IMR-90 (cell line): ENCODE results near the gene SEBOX. TPM values are rescaled to one million over a fixed set of nuclear protein-coding genes. Genes with fewer than 3 reads are reported as not detected.

Experiments used
- ATAC-seq: fragments of 200-7000 bp; cut with Tn5 transposase; 2 replicates; pipeline ENCODE4 v1.9.1; 2020; ENCODE audit warnings: low read depth, mild to moderate bottlenecking, moderate library complexity
- BruUV-seq: library from RNA; stranded (reverse); fragments of 400-500 nt; replicated peaks from 2 replicates; lab custom pipeline; 2021; lab: Mats Ljungman, UMichigan
- CTCF ChIA-PET: fragments of 300-600 bp; formaldehyde crosslinking; extraction: SDS; loops from one replicate; lab custom pipeline; 2021; ENCODE audit warnings: antibody characterized with exemption; lab: Yijun Ruan, JAX
- POLR2A ChIA-PET: fragments of 300-600 bp; sonication (Branson Sonifier 250); formaldehyde crosslinking; loops from one replicate; lab custom pipeline; 2022; ENCODE audit warnings: antibody characterized with exemption; ENCODE audit not compliant: unreplicated experiment; lab: Charles Lee
- DNase-seq: peaks from one replicate; pipeline ENCODE4 v3.0.0; 2013
- H2AFZ ChIP-seq: replicated peaks from 2 replicates; pipeline ENCODE3; 2013; ENCODE audit warnings: low read length, mild to moderate bottlenecking; ENCODE audit not compliant: poor library complexity
- H2AK5ac ChIP-seq: 2 replicates; pipeline ENCODE4 v1.6.1; 2013; ENCODE audit warnings: low read depth, low read length, inconsistent platforms
- H2AK9ac ChIP-seq: replicated peaks from 2 replicates; pipeline ENCODE3; 2013; ENCODE audit warnings: mild to moderate bottlenecking, low read depth, low read length, moderate library complexity; ENCODE audit not compliant: poor library complexity
- H2BK120ac ChIP-seq: 2 replicates; pipeline ENCODE4 v1.6.1; 2013; ENCODE audit warnings: low read depth, low read length, inconsistent platforms
- H2BK15ac ChIP-seq: 3 replicates; pipeline ENCODE4 v1.6.1; 2013; ENCODE audit warnings: low read depth, low read length, inconsistent platforms
- H2BK20ac ChIP-seq: 2 replicates; pipeline ENCODE4 v1.6.1; 2013; ENCODE audit warnings: low read depth, mild to moderate bottlenecking, inconsistent platforms, low read length, moderate library complexity
- H2BK5ac ChIP-seq: 2 replicates; pipeline ENCODE4 v1.6.1; 2013; ENCODE audit warnings: mild to moderate bottlenecking, low read depth, low read length, inconsistent platforms; ENCODE audit not compliant: poor library complexity, severe bottlenecking
- H3K14ac ChIP-seq: replicated peaks from 2 replicates; pipeline ENCODE4 v1.6.1; 2013; ENCODE audit warnings: low read depth, low read length, inconsistent platforms
- H3K18ac ChIP-seq: 2 replicates; pipeline ENCODE4 v1.6.1; 2013; ENCODE audit warnings: low read depth, low read length, control low read depth
- H3K23ac ChIP-seq: 2 replicates; pipeline ENCODE4 v1.6.1; 2013; ENCODE audit warnings: low read depth, low read length, inconsistent platforms
- H3K27ac ChIP-seq: 2 replicates; pipeline ENCODE4 v1.5.1; 2013; ENCODE audit warnings: mild to moderate bottlenecking, control low read depth, low read length; ENCODE audit not compliant: insufficient read depth
- H3K27me3 ChIP-seq: 2 replicates; pipeline ENCODE4 v1.6.1; 2013; ENCODE audit warnings: low read length; ENCODE audit not compliant: control insufficient read depth, insufficient read depth
- H3K36me3 ChIP-seq: 2 replicates; pipeline ENCODE4 v1.6.1; 2013; ENCODE audit warnings: low read length, mixed read lengths; ENCODE audit not compliant: control insufficient read depth, insufficient read depth
- H3K4ac ChIP-seq: 2 replicates; pipeline ENCODE4 v1.6.1; 2013; ENCODE audit warnings: low read depth, low read length, inconsistent platforms
- H3K4me1 ChIP-seq: 2 replicates; pipeline ENCODE4 v1.6.1; 2013; ENCODE audit warnings: low read length, mixed read lengths; ENCODE audit not compliant: control insufficient read depth, insufficient read depth
- H3K4me2 ChIP-seq: 2 replicates; pipeline ENCODE4 v1.6.1; 2013; ENCODE audit warnings: low read depth, mild to moderate bottlenecking, control low read depth, low read length, moderate library complexity
- H3K4me3 ChIP-seq: 2 replicates; pipeline ENCODE4 v1.5.1; 2013; ENCODE audit warnings: low read depth, mild to moderate bottlenecking, control low read depth, low read length, moderate library complexity; ENCODE audit not compliant: insufficient read depth
- H3K56ac ChIP-seq: 2 replicates; pipeline ENCODE4 v1.6.1; 2013; ENCODE audit warnings: low read length, inconsistent platforms; ENCODE audit not compliant: insufficient read depth; ENCODE audit errors: extremely low read depth
- H3K79me1 ChIP-seq, 2 experiments: 2 replicates each; pipeline ENCODE4 v1.6.1; 2013; ENCODE audit warnings: low read length in 2 of 2, inconsistent platforms in 1 of 2, low read depth in 1 of 2
- H3K9ac ChIP-seq: 2 replicates; pipeline ENCODE4 v1.6.1; 2013; ENCODE audit warnings: low read depth, low read length, control low read depth
- H3K9me1 ChIP-seq: 2 replicates; pipeline ENCODE4 v1.6.1; 2013; ENCODE audit warnings: low read length, inconsistent platforms; ENCODE audit not compliant: insufficient read depth
- H3K9me3 ChIP-seq: 2 replicates; pipeline ENCODE4 v1.6.1; 2013; ENCODE audit warnings: low read length; ENCODE audit not compliant: control insufficient read depth, insufficient read depth
- H4K20me1 ChIP-seq: 2 replicates; pipeline ENCODE4 v1.6.1; 2013; ENCODE audit warnings: low read length, inconsistent platforms; ENCODE audit not compliant: insufficient read depth
- H4K5ac ChIP-seq: 2 replicates; pipeline ENCODE4 v1.6.1; 2013; ENCODE audit warnings: mild to moderate bottlenecking, low read depth, low read length, control low read depth
- H4K8ac ChIP-seq, 2 experiments: 2 replicates each; pipeline ENCODE4 v1.6.1; 2013; ENCODE audit warnings: low read depth in 2 of 2, low read length in 2 of 2, control low read depth in 1 of 2, inconsistent platforms in 1 of 2
- H4K91ac ChIP-seq: 2 replicates; pipeline ENCODE4 v1.6.1; 2013; ENCODE audit warnings: low read depth, low read length, inconsistent platforms; ENCODE audit not compliant: insufficient read depth
- BHLHE40 ChIP-seq: fragments of 150-350 bp; IDR thresholded peaks from 2 replicates; pipeline ENCODE4 v1.6.1; 2016; ENCODE audit warnings: mild to moderate bottlenecking, low read depth, low read length
- CEBPB ChIP-seq: IDR thresholded peaks from 2 replicates; pipeline ENCODE4 v1.6.1; 2012; ENCODE audit warnings: low read depth, low read length, improper control_type of control experiment
- CHD1 ChIP-seq: IDR thresholded peaks from 2 replicates; pipeline ENCODE4 v1.6.1; 2012; ENCODE audit warnings: low read depth, low read length, improper control_type of control experiment
- FOS ChIP-seq: fragments of 150-350 bp; IDR thresholded peaks from 2 replicates; pipeline ENCODE4 v1.6.1; 2016; ENCODE audit warnings: low read depth, low read length
- MAZ ChIP-seq: IDR thresholded peaks from 2 replicates; pipeline ENCODE4 v1.6.1; 2012; ENCODE audit warnings: low read depth, mild to moderate bottlenecking, low read length, improper control_type of control experiment, moderate library complexity, borderline replicate concordance
- NFE2L2 ChIP-seq: fragments of 150-350 bp; IDR thresholded peaks from 2 replicates; pipeline ENCODE4 v1.6.1; 2016; ENCODE audit warnings: low read depth, mild to moderate bottlenecking, low read length
- POLR2A ChIP-seq: IDR thresholded peaks from 2 replicates; pipeline ENCODE4 v1.6.1; 2012; ENCODE audit warnings: mild to moderate bottlenecking, low read depth, low read length
- RAD21 ChIP-seq: IDR thresholded peaks from 2 replicates; pipeline ENCODE4 v1.6.1; 2012; ENCODE audit warnings: low read length, improper control_type of control experiment
- SMC3 ChIP-seq: fragments of 150-350 bp; IDR thresholded peaks from 2 replicates; pipeline ENCODE4 v1.6.1; 2016; ENCODE audit warnings: low read depth, mild to moderate bottlenecking, antibody characterized with exemption, low read length, moderate library complexity
- WGBS, 2 experiments: methylation state at CpG; one replicate each; pipeline versions ENCODE4 v1.1.5 to v1.1.7; 2013; ENCODE audit warnings: missing lambda C conversion rate in 2 of 2; ENCODE audit not compliant: insufficient read length in 1 of 2; ENCODE audit errors: extremely low coverage in 2 of 2; 5-methylcytosine and 5-hydroxymethylcytosine counted together
- dilution Hi-C: fragments of 300-500 bp; cut with HindIII; formaldehyde crosslinking; loops from one replicate; pipeline ENCODE4 v1.14.3; 2018; ENCODE audit warnings: low sequenced_read_pairs; ENCODE audit not compliant: unreplicated experiment
- in situ Hi-C: fragments of 300-500 bp; cut with MboI; formaldehyde crosslinking; loops from 3 replicates; pipeline ENCODE4 v1.14.3; 2019; ENCODE audit warnings: low sequenced_read_pairs, inconsistent platforms, mixed read lengths
- intact Hi-C: fragments of 100-400 bp; cut with micrococcal nuclease; formaldehyde crosslinking; loops from 2 replicates; pipeline ENCODE4 v1.10.0; 2022
- polyA plus RNA-seq, 3 experiments: library from polyadenylated mRNA; depleted of rRNA; stranded (reverse); fragments of >200 nt; gene quantifications; 2 replicates each; pipeline ENCODE4 v1.2.3, GENCODE V29; 2012; ENCODE audit warnings: low replicate concordance in 1 of 3
- total RNA-seq: library from RNA; depleted of rRNA; stranded (reverse); fragments of >200 nt; gene quantifications from 2 replicates; pipeline ENCODE4 v1.2.3, GENCODE V29; 2012
- TF ChIP-seq, protein P1 (sequence below): fragments of 150-350 bp; IDR thresholded peaks from 2 replicates; pipeline ENCODE4 v1.6.1; 2017; ENCODE audit warnings: mild to moderate bottlenecking, antibody characterized with exemption, low read length, low read depth
- TF ChIP-seq, protein P2 (sequence below): conservative IDR thresholded peaks from 2 replicates; pipeline ENCODE4 v1.5.1; 2012; ENCODE audit warnings: mild to moderate bottlenecking, low read depth, low read length, improper control_type of control experiment

SEBOX gene
- total and polyA plus RNA-seq, 2 of the 4 experiments (the other 2 are of a cell fraction), result not detected

DNA sequence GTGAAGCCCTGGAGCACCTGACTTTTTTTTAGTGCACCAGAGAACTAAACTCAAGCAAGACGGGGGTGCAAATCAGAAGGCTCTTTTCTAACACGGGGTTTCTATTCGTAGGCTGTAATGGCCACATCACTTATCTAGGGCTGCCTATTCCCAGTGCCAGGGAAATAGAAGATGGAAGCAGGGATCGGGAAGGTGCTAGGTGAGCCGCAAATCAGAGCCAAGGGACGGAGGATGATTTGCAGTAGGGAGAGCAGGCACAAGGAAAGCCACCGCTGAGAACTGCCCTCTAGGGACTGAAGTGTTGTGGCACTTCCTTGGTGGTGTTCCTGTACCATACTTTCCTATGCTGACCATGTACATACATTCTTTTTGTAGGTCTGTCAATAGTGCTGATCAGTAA lies 48.8 kb upstream of the SEBOX start:
- BruUV-seq, result no TSS peak
- Histone ChIP-seq H2AFZ (no peak overlapping the region), H3K9ac (no peak overlapping the region), H3K4me3 (no peak overlapping the region), H3K9me1 (no peaks in the 10 kb centered on the region), H2BK120ac (no peak overlapping the region), H2AK5ac (no peak overlapping the region), H3K14ac (no peak overlapping the region), H2BK20ac (no peak overlapping the region), H2BK5ac (no peak overlapping the region), H2AK9ac (no peak overlapping the region), H3K9me3 (no peaks in the 10 kb centered on the region), H3K4me1 (no peaks in the 10 kb centered on the region), H4K91ac (no peak overlapping the region), H3K4me2 (no peak overlapping the region), H4K20me1 (no peaks in the 10 kb centered on the region), H3K27me3 (peaks cover 32% of the 10 kb centered on the region), H3K56ac (no peak overlapping the region), H4K8ac (no peak overlapping the region), H3K36me3 (no peaks in the 10 kb centered on the region), H3K18ac (no peak overlapping the region), H2BK15ac (no peak overlapping the region), H3K4ac (no peak overlapping the region), H4K5ac (no peak overlapping the region), H3K27ac (no peak overlapping the region), H3K79me1 (no peaks in the 10 kb centered on the region), H3K23ac (no peak overlapping the region)
- in situ Hi-C loops, result no loop called here
- POLR2A ChIA-PET, result no interaction called here
- dilution Hi-C loops, result no loop called here
- TF ChIP-seq RAD21, result no peak
- no peak for TF ChIP-seq CHD1
- TF ChIP-seq, protein P1, sequence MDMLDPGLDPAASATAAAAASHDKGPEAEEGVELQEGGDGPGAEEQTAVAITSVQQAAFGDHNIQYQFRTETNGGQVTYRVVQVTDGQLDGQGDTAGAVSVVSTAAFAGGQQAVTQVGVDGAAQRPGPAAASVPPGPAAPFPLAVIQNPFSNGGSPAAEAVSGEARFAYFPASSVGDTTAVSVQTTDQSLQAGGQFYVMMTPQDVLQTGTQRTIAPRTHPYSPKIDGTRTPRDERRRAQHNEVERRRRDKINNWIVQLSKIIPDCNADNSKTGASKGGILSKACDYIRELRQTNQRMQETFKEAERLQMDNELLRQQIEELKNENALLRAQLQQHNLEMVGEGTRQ, result no peak
- no peak for TF ChIP-seq NFE2L2
- TF ChIP-seq FOS, result no peak
- TF ChIP-seq BHLHE40, result no peak
- TF ChIP-seq CEBPB, result no peak
- no peak for TF ChIP-seq POLR2A
- no peak for TF ChIP-seq SMC3
- TF ChIP-seq, protein P2, sequence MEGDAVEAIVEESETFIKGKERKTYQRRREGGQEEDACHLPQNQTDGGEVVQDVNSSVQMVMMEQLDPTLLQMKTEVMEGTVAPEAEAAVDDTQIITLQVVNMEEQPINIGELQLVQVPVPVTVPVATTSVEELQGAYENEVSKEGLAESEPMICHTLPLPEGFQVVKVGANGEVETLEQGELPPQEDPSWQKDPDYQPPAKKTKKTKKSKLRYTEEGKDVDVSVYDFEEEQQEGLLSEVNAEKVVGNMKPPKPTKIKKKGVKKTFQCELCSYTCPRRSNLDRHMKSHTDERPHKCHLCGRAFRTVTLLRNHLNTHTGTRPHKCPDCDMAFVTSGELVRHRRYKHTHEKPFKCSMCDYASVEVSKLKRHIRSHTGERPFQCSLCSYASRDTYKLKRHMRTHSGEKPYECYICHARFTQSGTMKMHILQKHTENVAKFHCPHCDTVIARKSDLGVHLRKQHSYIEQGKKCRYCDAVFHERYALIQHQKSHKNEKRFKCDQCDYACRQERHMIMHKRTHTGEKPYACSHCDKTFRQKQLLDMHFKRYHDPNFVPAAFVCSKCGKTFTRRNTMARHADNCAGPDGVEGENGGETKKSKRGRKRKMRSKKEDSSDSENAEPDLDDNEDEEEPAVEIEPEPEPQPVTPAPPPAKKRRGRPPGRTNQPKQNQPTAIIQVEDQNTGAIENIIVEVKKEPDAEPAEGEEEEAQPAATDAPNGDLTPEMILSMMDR, result no peak
- no peak for TF ChIP-seq MAZ
- DNase-seq, result no peak
- no peak for ATAC-seq
- CTCF ChIA-PET, result no interaction called here
- intact Hi-C loops, result no loop called here
- 56% methylated on average over 6 of the region's 7 CpGs; no CpG with 5 or more reads in 1 of the 2 experiments for WGBS, 2 experiments
